Vagina (tissue), 2 donors: ENCODE data around the gene PTGDS.

Experiments
- CTCF ChIP-seq, 3 experiments: fragments of 450-650 bp in 2 of 3; fragments of 200-600 bp in 1 of 3; sonication (generic) in 1 of 3; IDR thresholded peaks; one replicate each; pipeline ENCODE4 v1.5.1; 2017 to 2019; ENCODE audit warnings: antibody characterized with exemption in 3 of 3, mild to moderate bottlenecking in 2 of 3, moderate library complexity in 2 of 3
- POLR2A ChIP-seq, 2 donors: fragments of 450-650 bp; IDR thresholded peaks; one replicate each; pipeline ENCODE4 v1.6.1; 2017; ENCODE audit warnings: antibody characterized with exemption in 2 of 2, mild to moderate bottlenecking in 2 of 2, moderate library complexity in 2 of 2

- TF ChIP-seq CTCF (IDR thresholded peaks at IDR 0.05): no peak
- TF ChIP-seq POLR2A (IDR thresholded peaks at IDR 0.05): no peak
These were observed 15.1 kb upstream of the PTGDS start for GRCh38 chr9:136962163-136962562.
